ENCODE measurements around the gene DEAF1.

Gene DEAF1

DNA sequence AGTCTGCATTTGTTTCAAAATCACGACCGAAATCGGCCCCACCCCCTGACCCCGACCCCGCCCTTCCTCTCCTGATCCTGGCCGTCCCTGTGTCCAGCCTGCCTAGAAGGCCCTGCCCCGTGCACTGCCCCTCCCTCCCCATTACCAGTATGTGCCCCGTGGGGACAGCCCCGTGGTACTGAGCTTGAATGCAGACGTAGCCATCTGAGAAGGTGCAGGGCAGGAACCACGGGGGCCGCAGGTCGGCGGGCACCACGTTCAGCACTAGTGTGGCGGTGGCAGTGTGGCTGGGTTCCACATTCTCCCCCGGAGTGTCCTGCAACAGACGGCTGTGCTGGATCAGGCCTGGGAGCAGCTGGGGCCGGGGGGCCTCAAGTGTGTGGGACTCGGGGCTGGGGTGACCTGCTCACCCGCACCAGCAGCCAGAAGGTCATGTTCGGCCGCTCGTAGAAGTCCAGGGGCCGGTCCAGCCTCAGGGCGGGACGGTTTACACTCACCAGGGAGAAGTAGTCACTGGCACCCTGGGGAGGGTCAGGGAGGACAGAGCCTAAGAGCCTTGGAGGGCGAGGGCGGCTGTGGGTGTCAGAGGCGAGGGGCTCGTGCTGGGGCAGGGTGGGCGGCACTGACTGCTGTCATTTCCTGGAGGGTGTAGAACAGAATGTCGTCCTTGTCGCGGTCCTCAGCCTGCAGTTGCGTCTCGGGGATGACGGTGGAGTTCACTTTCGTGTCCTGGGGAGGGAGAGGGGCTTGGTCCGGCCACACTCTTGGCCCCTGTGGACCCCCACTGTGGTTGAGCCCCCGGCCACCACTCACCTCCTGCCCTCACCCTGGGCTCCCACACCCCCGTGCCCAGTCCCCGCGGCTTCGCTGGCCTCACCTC is 73.8 kb downstream of the DEAF1 start:
- no peak for DNase-seq

DNA sequence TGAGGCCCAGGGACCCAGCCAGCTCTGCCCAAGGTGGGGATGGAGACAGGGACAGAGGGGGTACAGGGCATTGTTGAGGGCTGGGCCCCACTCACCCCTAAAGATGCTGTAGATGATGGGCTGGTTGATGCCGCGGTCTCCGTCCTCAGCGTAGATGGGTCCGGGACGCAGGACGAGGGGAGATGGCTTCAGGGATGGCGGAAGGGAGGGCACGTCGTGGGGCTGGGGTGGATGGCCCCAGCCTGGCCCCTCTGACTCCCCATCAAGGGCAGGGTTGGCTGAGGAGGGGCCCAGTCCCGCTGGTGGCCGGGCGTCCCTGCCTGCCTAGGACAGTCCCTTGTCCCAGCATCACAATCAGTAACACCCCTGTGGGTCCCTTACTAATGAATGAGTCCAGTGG is 74.8 kb downstream of the DEAF1 start:
- DNase-seq, result no peak

- no peak for DNase-seq
Observed at GRCh38 chr11:619628-620050, 75.4 kb downstream of the DEAF1 start.

DNA sequence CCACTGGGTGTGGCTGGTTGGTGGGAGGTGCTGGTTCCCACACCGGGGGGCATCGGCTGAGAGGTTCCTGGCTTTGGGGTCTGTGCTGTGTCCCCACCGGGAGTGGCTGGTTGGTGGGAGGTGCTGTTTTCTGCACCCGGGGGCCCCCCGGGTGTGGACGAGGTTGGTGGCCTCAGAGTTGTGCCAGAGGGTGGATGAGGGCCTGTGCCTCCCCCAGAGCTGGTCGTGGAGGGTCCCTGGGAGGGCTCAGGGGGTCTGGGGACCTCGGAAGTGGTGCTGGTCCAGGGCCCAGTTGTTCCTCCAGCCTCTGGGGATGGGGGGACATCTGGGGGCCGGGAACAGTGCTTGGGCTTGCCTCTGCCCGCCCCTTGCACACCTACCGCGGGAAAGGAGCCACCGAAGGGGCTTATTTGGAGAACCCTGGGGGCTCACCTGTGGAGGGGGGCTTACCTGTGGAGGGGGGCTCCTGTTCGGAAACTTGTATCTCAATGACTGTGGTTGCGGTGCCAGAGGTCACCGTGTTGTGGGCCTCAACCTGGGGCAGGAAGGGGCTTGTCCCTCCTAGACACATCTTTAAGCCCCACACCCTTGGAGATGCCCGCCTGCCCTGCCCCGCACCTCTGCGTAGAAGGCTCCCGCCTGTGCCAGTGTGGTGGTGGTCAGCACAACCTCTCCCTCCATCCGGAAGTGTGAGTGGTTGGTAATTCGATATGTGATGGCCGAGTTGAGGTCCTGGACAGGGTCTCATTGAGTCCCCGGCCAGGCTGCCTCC is 76.0 kb downstream of the DEAF1 start:
- DNase-seq, result no peak

GRCh38 chr11:617912-618682 is 76.9 kb downstream of the DEAF1 start:
- DNase-seq, result no peak

DNA sequence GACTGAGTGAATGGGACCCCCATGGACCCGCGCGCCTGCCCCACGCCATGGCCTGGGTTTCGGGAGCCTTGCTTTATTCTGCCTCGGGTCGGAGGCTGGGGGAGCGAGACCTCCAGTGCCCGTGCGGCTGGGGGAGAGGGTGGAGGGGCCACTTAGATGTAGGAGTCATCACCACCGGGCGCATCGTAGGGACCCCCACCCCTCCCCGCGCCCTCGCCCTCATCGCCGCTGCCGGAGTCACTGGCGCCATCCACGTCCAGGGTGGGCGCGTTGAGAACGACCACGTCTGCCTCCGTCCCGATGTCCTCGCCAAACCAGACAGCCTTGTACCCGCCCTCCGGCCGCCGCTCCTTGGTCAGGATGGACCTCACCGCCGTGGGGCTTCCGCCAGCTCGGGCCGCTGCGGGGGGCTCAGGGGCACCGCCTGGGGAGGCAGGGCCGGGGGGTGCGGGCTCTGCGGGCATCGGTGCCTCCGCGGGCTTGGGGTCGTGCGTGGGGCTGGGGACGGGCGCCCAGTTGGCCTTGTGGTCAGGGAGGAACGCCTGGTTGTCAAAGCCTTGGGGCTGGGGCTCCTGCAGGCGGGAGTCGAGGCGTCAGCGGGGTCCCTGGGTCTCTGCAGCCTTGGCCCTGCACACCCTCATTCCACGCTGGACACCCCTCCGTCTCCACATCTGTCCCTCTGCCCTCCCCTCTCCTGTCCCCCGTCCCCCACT is 77.7 kb downstream of the DEAF1 start:
- no peak for DNase-seq

- DNase-seq, result no peak
Observed at GRCh38 chr11:616320-617198, 78.5 kb downstream of the DEAF1 start.

- DNase-seq, result peak; percentile 90 to 94
Observed at GRCh38 chr11:615504-616319, 79.3 kb downstream of the DEAF1 start, which contains the start of gene IRF7. Gene IRF7 (minus strand): TSS chr11:615950. CDS start chr11:615364, 586 bp downstream.

DNA sequence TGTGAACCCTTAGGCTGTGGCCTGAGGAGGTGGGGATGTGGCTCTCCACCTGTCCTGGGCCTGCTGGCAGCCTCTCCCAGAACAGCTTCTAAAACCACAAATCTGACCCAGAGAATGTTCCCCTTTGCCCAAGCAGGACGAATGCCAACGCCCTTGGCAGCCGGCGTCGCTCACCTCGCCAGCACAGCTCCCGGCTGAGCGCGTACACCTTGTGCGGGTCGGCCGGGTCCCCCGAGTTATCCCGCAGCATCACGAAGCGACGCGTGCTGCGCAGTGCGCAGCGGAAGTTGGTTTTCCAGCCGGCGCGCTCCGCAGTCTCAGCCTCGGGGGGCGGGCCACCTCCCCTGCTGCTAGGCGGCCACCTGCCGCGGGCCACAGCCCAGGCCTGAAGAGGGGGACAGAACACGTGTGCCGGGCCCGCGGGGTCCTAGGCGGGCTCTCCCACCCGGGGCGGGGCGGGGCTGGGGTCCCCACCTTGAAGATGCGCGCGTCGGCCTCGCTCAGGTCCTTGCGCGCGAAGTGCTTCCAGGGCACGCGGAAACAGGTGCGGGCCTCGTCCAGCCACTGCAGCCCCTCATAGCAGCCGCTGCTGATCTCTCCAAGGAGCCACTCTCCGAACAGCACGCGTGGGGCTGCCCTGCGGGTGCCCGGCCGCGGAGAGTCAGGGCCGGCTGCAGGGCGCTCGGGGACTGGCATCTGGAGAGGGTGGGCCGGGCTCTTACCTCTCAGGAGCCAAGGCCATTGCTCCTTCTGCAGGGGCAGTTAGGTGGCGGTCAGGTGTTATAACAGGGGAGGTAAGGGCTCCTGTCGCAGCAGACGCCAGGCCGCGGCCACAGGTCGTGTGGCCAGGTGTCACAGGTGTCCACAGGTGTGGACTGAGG is 80.2 kb downstream of the DEAF1 start:
- DNase-seq, result no peak

DNA sequence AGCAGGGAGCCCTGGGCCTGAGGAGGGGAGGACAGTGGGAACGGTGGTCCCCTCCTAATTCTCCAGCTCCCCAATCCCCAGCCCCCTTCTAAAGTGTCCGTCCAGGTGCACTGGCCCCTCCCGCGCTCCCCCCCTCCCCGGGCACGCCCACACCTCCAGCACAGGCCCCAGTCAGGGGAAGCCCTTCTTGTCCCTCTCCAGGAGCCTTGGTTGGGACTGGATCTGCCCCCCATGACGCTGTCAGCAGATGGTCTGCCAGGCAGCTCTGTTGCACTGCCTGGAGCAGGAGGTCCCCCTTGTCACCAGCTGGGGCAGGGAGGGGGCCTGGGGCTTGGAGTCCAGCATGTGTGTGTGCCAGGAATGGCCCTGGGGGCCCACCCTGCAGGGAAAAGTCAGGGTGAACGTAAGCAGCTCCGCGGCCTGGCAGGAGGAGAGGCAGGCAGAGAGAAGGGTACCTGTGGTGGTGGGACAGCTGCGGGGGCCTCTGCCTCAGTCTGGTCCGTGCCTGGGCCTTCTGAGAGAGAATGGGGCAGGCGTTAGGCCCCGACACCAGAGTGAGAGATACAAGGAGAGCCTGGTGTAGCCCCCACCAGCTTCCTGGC is 80.9 kb downstream of the DEAF1 start:
- no peak for DNase-seq

DNA sequence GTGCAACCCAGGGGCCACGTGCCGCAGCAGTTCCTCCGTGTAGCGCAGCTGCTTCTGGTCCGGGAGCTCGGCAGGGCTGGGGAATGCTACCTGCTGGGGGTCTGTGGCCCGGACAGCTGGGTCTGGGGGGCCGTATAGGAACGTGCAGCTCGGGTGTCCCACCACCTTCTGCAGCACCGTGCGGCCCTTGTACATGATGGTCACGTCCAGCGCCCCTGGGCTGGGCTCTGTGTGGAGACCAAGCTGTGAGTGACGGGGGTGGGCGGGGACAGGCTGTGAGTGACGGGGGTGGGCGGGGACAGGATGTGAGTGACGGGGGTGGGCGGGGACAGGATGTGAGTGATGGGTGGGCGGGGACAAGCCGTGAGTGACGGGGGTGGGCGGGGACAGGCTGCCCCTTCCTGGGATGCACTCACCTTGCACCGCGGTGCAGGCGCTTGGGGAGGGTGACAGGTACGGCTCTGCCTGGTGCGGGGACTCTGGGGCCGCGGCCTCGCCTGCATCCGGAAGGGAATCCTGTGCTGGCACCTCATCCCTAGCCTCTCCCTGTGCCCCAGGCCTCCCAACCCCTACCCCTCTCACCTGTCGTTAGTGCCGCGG is 81.6 kb downstream of the DEAF1 start:
- DNase-seq, result peak; percentile 83

DNA sequence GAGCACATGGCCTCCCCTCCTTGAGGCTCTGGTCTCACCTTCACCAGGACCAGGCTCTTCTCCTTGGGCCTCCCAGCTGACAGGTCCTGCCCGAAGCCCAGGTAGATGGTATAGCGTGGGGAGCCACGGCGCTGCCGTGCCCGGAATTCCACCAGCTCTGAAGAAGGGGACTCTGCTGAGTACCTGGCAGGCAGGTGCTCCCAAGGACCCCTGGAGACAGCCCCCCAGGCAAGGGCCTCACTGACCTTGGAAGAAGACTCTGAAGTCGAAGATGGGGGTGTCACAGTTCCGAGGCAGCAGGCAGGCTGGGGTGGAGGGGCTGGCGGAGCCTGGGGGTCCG is 82.1 kb downstream of the DEAF1 start:
- no peak for DNase-seq

GRCh38 chr11:612201-612960 is 82.6 kb downstream of the DEAF1 start:
- DNase-seq, result no peak

DNA sequence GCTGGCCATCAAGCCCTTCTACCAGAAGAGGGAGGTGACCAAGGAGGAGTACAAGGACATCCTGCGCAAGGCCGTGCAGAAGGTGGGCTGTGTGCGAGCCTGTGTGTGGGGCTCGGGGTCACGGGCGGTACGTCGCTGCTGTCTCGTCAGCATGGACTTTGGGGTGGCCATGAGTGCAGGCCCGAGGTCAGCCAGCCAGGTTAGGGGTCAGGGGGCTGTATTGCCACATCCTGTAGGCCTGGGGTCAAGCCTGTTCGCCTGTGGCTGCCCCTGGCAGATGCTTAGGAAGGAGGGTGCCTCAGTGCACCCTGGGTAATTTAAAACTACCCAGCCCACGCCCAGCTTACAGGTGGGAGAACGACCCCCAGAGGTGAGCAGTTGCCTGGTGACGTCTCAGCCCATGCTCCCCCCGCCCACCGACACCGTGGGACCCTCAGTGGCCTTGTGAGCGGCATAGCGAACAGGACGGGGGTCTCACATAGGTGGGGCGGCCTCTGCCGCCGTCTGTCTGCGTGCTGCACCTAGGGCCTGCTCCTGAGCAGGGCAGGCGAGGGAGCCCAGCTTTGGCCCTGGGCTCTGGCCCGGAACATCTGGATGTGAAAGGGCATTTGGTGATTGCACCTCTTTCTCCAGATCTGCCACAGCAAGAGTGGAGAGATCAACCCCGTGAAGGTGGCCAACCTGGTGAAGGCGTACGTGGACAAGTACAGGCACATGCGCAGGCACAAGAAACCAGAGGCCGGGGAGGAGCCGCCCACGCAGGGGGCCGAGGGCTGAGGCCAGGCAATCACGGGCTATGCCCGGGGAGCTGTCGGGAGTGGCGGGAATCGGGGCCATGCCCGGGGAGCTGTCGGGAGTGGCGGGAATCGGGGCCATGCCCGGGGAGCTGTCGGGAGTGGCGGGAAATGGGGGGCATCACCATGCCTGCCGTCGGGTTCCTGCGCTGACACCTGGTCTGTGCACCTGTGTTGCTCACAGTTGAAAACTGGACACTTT is 83.7 kb downstream of the DEAF1 start:
- DNase-seq, result no peak

GRCh38 chr11:610146-610801 is 84.7 kb downstream of the DEAF1 start:
- DNase-seq, result no peak

DNA sequence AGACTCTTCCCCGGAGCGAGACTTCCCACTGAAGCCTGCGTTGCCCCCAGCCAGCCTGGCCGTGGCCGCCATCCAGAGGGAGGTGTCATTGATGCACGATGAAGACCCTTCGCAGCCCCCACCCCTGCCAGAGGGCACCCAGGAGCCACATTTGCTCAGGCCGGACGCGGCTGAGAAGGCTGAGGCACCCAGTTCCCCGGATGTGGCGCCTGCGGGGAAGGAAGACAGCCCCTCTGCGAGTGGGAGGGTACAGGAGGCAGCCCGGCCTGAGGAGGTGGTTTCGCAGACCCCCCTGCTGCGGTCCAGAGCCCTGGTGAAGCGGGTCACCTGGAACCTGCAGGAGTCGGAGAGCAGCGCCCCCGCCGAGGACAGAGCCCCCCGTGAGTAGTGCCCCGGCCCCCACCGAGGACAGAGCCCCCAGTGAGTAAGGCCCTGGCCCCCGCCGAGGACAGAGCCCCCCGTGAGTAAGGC is 85.6 kb downstream of the DEAF1 start:
- DNase-seq, result no peak

All from activated CD4-positive, alpha-beta T cell treated with anti-CD3 and anti-CD28 coated beads, Interleukin-2, amount 50 U/mL, for 48 hours (primary cell).